Pancreas (tissue), 10 donors: ENCODE measurements around the gene NEK9. TPM values are rescaled to one million over a fixed set of nuclear protein-coding genes. Genes with fewer than 3 reads are reported as not detected.
A peak's percentile ranks its signal among the peaks of the same experiment; 100 is the strongest.

Source experiments
- ATAC-seq, 4 donors: fragments of 200-7000 bp; cut with Tn5 transposase; one replicate each; pipeline versions ENCODE4 v1.8.0 to v1.9.1; 2020; ENCODE audit warnings: mild to moderate bottlenecking in 4 of 4, moderate library complexity in 4 of 4
- DNase-seq, 6 donors: peaks; one replicate each; pipeline ENCODE4 v3.0.0-alpha.2; 2020
- FAIRE-seq: peaks from 2 replicates; lab custom pipeline; 2012; peaks lifted over from hg19 to GRCh38; lab: Jason Lieb, UNC
- H3K27ac ChIP-seq, 4 donors: fragments of 200-600 bp; sonication (generic); 1 replicate in 3 of 4; 2 replicates in 1 of 4; pipeline versions ENCODE4 v1.5.0 to v1.8.0; 2020
- H3K27me3 ChIP-seq, 4 donors: fragments of 200-600 bp; one replicate each; pipeline ENCODE4 v1.8.0; 2021
- H3K36me3 ChIP-seq, 3 donors: fragments of 200-600 bp; sonication (generic) in 1 of 3; one replicate each; pipeline versions ENCODE4 v1.5.0 to v1.8.0; 2020 to 2021
- H3K4me1 ChIP-seq, 3 donors: fragments of 200-600 bp; one replicate each; pipeline ENCODE4 v1.8.0; 2021
- H3K4me3 ChIP-seq, 4 donors: fragments of 200-600 bp; sonication (generic) in 2 of 4; one replicate each; pipeline versions ENCODE4 v1.5.0 to v1.8.0; 2020 to 2021
- H3K9me3 ChIP-seq, 4 donors: fragments of 200-600 bp; one replicate each; pipeline ENCODE4 v1.8.0; 2021
- CTCF ChIP-seq, 4 donors: fragments of 200-600 bp; sonication (generic) in 3 of 4; IDR thresholded peaks; one replicate each; pipeline versions ENCODE4 v1.5.0 to v1.8.0; 2021; ENCODE audit warnings: antibody characterized with exemption in 4 of 4
- WGBS, 2 donors: extraction: QIAGEN DNeasy Blood & Tissue Kit; methylation state at CpG; one replicate each; pipeline ENCODE4 v1.1.7; 2013; 5-methylcytosine and 5-hydroxymethylcytosine counted together
- intact Hi-C, 3 donors: fragments of 100-400 bp; cut with DNase I; formaldehyde crosslinking; loops; one replicate each; pipeline versions ENCODE4 v1.11.1 to v1.14.2; 2022
- polyA plus RNA-seq, 2 donors: library from polyadenylated mRNA; stranded (reverse); fragments of 200-250 nt; gene quantifications; one replicate each; pipeline ENCODE4 v1.2.3, GENCODE V29; 2013
- total RNA-seq, 6 donors: library from RNA; stranded (reverse); fragmentation: NEBNext Ultra II Directional in 4 of 6; extraction: Animal tissue kit (Norgen Biotek cat#: 25700) in 4 of 6; gene quantifications; one replicate each; pipeline versions ENCODE4 v1.2.1 to v1.2.4, GENCODE V29; 2021 to 2023
- donor health status: healthy with polysubstance abuse.
- donor health status: DM: no; HTN: no; CAD: no; lungs with moderate emphysema.
- donor health status: DM: no; HTN: no; CAD: no.
- donor health status: control.
- donor health status: control.
- donor health status: Bipolar disorder and iron deficiency.
- donor health status: DM: yes; HTN: yes; CAD: no.
- donor health status: DM: no; HTN: no; CAD: no.
- donor health status: DM: no; HTN: no; CAD: no.
- donor health status: DM: yes; HTN: yes; CAD: no.

The NEK9 gene
- total and polyA plus RNA-seq, 8 donors, result 22.7 to 54.8 (median 27.2) TPM

DNA sequence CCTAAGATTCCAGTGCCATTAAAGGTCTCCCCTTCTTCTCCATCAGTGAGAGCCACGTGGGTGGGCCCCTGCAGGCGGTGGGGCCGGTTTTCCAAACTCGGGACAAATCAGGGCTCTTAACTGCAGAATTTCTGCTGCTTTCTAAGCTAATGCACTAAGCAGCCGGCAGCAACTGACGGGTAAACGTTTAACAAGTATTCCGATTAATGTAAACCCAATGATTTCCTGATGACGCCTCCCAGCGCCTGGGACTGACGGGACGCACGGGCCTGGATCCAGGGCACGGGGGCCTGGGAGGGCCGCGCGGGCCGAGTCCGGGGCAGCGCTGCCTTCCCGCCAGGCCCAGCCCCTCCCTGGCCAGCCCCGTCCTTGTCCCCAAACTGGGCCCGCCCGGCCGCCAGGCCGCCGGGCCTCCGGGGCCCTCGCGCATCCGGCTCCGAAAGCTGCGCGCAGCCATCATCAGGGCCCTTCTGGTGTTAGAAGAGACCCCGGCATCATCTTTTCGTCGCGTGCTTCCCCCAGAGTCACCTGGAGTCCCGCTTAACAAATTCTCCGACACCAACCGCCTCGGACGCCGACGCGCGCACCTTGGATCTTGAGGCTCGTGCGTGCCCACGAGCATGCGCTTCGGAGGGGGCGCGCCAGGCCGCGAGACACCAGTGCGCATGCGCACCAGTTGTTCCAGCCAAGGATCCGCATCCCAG is 75.8 kb downstream of the NEK9 start, which contains the start of gene MLH3:
Gene MLH3 (minus strand): TSS at position 616 of the 704 bp plus-strand sequence. CDS start 1,812 bp downstream, outside the sequence.
- Histone ChIP-seq H3K4me1 (peaks cover 0 to 13% (median 8%) of the 10 kb centered on the region in 3 donors), H3K9me3 (no peaks in the 10 kb centered on the region), H3K4me3 (peak within 1 kb of the TSS; percentile 55 to 73 (median 64)), H3K36me3 (no peaks in the 10 kb centered on the region), H3K27me3 (no peaks in the 10 kb centered on the region), H3K27ac (peak within 1 kb of the TSS; percentile 88 to 94 (median 92))
- 0% methylated on average over 59 of the region's 59 CpGs for WGBS, 2 donors
- intact Hi-C loops, result no loop called here
- ATAC-seq (peak; percentile 93 to 95 (median 94)), DNase-seq (peak; percentile 73 to 94 (median 84)), FAIRE-seq (no peak)
- TF ChIP-seq CTCF (IDR thresholded peaks at IDR 0.05), result no peak

GRCh38 chr14:75049731-75050201 is 77.1 kb downstream of the NEK9 start:
- no peak for ATAC-seq
- FAIRE-seq, result peak; percentile 29
- Histone ChIP-seq H3K27me3 (no peaks in the 10 kb centered on the region), H3K4me3 (peak overlapping the region in 1 of 4 donors; percentile 64), H3K27ac (no peak overlapping the region), H3K9me3 (no peaks in the 10 kb centered on the region), H3K4me1 (peaks cover 1 to 13% (median 8%) of the 10 kb centered on the region in 3 donors), H3K36me3 (no peaks in the 10 kb centered on the region)
- intact Hi-C loops, result no loop called here
- DNase-seq, result no peak
- no peak for TF ChIP-seq CTCF (IDR thresholded peaks at IDR 0.05)
- 83 to 91% methylated on average over 3 of the region's 3 CpGs for WGBS, 2 donors

GRCh38 chr14:75049136-75049535 is 77.7 kb downstream of the NEK9 start:
- H3K4me3 ChIP-seq, result no peak overlapping the region
- no peaks in the 10 kb centered on the region for H3K9me3 ChIP-seq
- WGBS, 2 donors, result 74 to 86% methylated on average over 5 of the region's 5 CpGs
- no peak for ATAC-seq
- no peak for DNase-seq
- H3K36me3 ChIP-seq, result no peaks in the 10 kb centered on the region
- FAIRE-seq, result no peak
- H3K4me1 ChIP-seq, result peaks cover 3 to 16% (median 8%) of the 10 kb centered on the region in 3 donors
- intact Hi-C loops, result no loop called here
- TF ChIP-seq CTCF (IDR thresholded peaks at IDR 0.05), result no peak
- H3K27me3 ChIP-seq, result no peaks in the 10 kb centered on the region
- no peak overlapping the region for H3K27ac ChIP-seq

GRCh38 chr14:75048101-75048500 is 78.7 kb downstream of the NEK9 start:
- Histone ChIP-seq H3K36me3 (no peaks in the 10 kb centered on the region), H3K4me3 (no peak overlapping the region), H3K4me1 (peaks cover 3 to 17% (median 8%) of the 10 kb centered on the region in 3 donors), H3K27ac (no peak overlapping the region), H3K27me3 (no peaks in the 10 kb centered on the region), H3K9me3 (no peaks in the 10 kb centered on the region)
- intact Hi-C loops, result no loop called here
- TF ChIP-seq CTCF (IDR thresholded peaks at IDR 0.05), result no peak
- no peak for FAIRE-seq
- WGBS, 2 donors, result 83 to 84% methylated on average over 2 of the region's 2 CpGs
- no peak for ATAC-seq
- DNase-seq, result no peak

DNA sequence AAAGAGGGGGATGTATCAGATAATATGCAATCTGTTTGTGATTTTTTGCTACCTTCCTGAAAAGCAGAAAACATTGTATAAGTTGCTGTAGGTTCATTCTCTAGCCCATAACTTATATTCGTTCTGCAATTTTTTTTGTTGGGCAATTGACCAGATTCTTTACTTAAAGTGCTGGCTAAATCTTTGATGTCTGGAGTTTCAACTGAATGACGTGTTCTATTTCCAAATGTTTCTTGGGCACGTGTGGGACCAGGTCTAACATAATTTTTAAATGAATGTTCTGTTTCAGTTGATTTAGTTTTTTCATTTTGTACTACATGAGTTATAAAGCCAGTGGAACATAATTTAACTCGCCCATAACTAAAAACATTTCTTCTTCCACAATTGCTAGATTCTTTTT is 79.3 kb downstream of the NEK9 start:
- H3K27me3 ChIP-seq, result no peaks in the 10 kb centered on the region
- FAIRE-seq (no peak), ATAC-seq (no peak), DNase-seq (no peak)
- WGBS, 2 donors, result 91 to 93% methylated on average over 4 of the region's 4 CpGs
- no peaks in the 10 kb centered on the region for H3K9me3 ChIP-seq
- no peaks in the 10 kb centered on the region for H3K36me3 ChIP-seq
- intact Hi-C loops, result no loop called here
- H3K4me1 ChIP-seq, result peaks cover 3 to 23% (median 9%) of the 10 kb centered on the region in 3 donors
- TF ChIP-seq CTCF (IDR thresholded peaks at IDR 0.05), result no peak
- no peak overlapping the region for H3K4me3 ChIP-seq
- no peak overlapping the region for H3K27ac ChIP-seq
